ENCODE results near the gene MVD. TPM values are rescaled to one million over a fixed set of nuclear protein-coding genes. Genes with fewer than 3 reads are reported as not detected.
"Not testable (repeated sequence)": the region's sequence is repeated elsewhere in the genome, so short reads cannot be mapped to it uniquely, and the experiment has no call there.

The MVD gene
- total RNA-seq, 1 donor from 2014 or later, result 29.2 TPM

DNA sequence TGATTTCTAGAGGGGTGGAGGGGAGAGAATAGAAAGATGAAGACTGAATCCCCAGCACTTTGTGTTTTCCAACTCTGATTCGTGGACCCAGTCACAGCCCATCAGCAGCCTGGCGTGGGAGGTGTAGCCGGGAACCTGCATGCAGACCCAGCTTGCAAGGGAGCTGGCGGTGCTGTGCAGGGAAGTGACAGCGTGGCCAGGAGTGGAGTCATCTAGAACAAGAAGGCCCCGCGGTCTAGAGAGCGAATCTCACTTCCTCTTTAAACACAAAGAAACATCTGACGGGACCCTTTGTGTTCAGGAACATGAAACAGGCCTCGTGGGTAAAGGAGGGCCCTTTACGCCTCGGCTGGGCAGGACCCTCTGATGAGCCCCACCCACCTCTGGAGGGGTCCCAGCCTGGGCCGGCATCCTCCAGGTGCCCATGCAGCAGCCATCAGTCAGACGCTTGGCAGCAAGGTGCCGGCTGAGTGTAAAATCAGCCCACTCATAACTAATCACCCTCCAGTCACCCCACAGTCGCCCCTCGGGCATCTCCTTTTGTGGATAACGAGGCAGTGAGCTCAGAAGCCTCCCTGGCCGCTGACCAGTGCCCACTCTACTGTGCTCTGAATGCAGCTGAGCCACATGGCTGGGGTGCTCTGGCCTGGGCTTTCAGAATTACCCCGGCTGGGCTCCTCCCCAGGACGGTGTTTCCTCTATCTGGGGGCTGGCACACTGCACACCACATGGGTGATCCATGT, 19.0 kb upstream of the MVD start:
- no peak for DNase-seq

DNA sequence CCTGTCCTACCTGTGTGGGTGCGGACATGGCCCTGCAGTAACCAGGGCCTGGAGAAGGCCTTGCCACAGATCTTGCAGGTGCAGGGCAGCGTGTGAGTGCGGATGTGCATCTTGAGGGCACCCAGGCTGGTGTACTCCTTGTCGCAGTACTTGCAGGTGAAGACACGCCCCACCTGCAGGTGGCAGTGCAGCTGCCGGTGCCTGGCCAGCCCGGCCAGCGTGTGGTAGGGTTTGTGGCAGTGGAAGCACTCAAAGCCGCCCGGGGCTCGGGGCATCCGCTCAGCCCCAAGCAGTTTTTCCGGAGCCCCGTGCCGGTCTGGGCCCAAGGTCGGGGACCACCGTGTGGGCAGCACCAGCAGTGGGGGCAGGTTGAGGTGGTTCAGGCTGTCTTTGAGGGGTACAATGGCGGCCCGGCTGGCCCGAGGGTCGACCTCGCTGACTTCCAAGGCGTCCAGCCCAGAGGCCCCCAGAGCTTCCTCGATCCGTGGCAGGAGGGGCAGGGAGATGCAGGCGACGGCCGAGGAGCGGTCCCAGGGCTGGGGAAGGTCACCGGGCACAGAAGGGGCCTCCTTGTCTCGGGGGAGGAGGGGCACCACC, 18.3 kb upstream of the MVD start:
- no peak for DNase-seq

DNA sequence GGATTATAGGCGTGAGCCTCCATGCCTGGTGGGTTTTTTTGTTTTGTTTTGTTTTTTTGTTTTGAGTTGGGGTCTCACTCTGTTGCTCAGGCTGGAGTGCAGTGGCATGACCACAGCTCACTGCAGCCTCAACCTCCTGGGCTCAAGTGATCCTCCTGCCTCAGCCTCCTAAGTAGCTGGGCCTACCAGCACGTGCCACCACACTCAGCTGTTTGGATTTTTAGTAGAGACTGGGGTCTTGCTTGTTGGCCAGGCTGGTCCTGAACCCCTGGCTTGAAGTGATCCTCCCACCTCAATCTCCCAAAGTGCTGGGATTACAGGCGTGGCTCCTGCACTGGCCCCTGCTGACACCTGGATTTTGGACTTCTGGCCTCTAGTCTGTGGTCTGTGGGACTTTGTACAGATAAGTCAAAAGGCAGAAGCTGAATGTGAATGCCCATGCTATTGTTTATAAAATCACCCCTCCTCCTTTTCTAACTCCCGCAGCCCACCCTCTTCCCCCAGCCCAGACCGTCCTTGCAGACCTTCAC, 17.7 kb upstream of the MVD start:
- no peak for DNase-seq

DNA sequence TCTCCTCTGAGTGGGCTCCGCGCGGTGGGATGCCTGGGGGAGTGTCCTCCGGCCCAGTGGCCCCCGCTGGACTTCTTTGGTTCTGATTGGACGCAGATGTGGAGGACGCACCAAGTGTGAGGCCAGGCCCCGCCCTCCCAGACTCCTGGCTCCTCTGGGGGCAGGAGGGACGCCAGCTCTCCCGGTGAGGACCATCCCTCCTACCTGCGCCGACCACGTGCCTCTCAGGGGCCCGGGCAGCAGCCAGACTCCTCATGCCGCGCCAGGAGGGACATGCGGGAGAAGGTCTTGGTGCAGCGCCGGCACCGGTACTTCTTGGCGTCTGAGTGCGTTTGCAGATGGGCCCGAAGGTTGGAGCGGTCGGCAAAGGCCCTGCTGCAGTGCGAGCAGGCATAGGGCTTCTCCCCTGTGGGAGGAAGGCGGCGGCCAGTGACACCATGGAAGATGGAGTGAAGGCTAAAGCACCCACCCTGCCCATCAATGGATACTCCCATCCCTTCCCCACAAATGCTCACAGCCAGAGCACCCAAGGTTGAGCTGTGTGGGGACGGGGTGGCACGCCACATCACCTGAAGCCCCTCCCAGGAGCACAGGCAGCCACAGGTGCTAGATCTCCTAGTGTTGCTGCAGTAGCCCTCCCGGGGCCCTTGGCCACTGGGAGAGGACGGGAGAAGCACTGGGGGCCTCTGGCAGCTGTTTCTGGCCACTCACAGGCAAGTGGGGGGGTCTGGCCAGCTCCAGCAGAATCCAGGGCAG, 15.5 kb upstream of the MVD start:
- no peak for DNase-seq

DNA sequence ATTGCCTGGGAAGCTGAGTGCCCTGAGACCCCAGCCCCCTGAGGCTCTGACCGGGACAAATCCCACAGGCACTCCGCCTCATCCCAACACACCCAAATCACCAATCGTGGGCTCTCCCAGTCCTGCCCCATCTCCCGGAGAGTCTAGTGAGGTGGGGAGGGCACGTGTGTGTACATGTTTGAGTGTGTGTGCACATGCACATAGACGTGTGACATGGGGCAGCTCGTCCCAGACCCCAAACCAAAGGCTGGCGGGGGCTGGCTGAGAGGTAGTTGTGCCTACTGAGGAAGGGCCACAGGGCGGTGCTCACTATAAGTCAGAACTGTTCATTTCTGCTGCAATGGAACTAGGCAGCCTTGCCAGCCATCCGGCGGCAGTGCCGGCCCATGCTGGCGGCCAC, 14.8 kb upstream of the MVD start:
- no peak for DNase-seq

DNA sequence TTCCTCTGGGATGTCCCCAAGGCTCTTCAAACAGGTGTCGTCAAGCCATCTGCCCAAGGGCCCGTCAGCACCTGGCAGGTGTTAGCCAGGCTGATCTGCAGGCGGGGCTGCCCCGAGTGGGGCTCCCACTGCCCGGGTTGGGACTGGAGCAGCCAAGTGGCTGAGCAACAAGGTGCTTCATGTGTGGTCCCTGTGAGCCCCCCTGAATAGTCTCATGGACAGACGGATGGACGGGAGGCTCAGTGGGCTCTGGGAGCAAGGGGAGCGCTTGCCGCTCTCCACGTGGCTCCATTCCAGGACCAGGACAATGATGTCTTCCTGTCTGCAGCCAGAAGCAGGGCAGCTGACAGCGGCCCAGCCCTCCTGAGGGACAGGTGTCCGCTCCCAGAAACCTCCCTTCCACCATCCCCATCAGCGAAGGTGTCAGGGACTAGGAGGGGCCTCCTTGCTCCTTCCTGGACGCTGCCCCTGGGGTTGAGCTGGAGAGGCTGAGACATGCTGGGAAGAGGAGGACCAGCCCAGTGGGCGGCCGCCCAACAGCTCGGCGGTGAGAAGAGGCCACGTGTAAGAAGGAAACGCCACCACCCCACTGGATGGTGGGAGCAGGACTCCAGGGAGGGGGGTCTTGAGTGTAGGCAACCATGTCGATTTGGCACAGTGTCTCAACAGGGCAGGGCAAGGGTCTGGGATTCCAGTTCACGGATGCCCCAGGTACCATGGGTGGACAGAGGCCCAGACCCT, 13.8 kb upstream of the MVD start:
- DNase-seq, result no peak

DNA sequence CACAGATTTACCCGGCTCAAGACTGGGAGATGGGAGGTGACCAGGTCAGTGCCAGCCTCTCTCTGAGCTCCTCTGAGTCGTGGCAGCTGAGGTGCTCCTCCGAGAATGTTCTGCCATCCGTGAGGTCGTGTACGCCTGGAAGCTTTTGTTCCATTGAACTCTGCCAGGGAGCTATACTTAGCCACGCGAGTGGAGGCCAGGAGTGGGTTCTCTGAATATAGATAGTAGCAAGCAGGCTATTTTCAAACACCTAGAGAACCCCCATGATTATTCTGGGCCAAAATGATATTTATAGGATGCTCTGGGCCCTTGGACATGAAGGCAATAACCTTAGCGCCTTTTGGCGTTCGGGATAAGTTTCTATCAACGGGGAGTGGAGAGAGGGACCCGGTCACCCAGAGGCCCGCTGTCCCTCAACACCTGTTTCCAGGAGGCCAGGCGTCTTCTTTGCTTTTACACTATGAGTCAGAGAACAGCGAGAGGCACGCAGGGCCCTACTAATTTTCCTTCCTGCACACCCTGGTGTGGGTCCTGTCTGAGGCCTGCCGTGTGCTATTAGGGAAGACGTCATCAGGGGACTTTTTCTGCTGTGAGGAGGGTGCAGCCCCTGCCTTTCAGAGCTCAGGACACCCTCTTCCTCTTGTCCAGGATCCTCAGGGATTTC, 11.0 kb upstream of the MVD start:
- peak; percentile 58 for DNase-seq

DNA sequence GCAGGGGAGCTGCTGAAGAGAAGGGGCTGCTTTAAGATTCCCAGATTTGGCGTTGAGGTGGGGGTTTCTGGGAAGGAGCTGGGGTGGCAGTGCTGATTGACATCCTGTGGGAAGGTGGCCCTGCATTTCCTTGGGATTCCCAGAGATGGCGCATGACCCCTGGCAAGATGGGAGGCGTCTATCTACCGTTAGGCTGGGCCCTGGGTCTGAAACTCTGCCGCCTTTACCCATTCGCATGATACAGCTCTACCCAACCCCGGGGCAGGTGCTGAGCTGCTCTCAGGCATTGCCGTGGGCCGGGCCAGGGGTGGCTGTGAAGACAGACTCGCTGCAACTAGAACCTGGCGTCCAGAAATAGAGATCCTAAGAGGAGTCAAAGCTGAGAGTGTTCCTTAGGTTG, 9.9 kb upstream of the MVD start:
- peak; percentile 32 for DNase-seq

DNA sequence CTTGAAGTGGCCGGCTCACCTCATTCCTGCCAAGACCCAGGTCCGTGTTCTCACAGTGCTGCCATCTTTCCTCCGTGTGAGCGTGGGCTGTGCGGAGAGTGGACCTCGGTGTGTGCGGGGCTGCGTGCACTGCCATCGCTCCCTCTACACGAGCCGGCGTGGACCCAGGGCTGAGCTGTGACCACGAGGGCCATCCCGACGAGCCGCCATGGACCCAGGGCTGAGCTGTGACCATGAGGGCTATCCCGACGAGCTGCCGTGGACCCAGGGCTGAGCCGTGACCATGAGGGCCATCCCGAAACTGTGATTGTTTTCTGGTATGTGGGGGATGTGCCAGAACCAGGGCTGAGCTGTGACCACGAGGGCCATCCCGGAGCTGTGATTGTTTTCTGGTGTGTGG, 8.9 kb upstream of the MVD start:
- DNase-seq, result no peak

DNA sequence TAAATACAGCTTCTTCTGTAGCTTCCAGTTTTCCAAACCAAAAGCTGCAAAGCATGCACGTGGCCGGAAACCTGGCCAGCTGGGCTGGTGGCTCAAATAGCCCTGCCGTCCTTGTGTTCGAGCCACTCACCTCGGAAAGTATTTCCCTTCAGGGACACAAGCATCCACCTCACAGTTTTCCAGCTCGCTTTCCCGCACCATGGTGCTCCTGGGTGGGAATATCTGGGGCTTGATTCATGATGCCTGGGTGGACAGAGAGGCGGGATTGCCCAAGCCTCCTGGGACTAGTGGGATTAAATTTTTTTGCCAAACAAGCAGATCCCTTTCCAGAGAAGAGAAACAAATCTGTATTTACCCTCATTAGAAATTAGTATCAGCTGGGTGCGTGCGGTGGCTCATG, 7.1 kb upstream of the MVD start:
- DNase-seq, result no peak

DNA sequence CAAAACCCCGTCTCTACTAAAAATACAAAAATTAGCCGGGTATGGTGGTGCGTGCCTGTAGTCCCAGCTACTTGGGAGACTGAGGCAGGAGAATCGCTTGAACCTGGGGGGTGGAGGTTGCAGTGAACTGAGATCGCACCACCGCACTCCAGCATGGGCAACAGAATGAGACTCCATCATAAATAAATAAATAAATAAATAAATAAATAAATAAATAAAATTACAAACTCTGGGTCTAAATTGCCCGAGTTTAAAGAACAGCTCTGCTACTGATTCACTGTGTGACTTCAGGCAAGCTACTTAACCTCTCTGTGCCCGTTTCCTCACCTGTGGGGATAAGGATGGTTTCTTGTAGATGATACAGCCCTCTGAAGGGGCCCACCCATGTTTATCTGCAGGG, 6.6 kb upstream of the MVD start:
- DNase-seq, result not testable (repeated sequence)

DNA sequence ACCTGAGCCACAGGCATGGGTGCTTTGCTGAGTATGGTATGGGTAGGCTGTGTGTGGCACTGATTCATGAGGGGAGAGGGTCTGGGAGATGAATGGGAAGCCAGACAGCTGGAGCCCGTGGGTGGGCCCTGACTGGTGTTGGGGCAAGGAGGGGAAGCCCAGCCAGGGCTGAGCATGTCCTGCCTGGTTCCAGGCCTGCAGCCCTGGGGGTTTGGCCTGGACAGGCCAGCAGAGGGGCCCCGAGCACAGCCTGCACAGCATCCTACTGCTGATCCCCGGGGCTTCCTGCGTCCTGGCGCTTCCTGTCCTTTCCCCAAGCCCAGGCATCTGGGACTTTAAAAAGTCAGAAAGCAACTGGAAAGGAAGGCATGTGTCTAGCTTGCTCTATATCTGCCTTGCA, 4.6 kb upstream of the MVD start:
- no peak for DNase-seq

DNA sequence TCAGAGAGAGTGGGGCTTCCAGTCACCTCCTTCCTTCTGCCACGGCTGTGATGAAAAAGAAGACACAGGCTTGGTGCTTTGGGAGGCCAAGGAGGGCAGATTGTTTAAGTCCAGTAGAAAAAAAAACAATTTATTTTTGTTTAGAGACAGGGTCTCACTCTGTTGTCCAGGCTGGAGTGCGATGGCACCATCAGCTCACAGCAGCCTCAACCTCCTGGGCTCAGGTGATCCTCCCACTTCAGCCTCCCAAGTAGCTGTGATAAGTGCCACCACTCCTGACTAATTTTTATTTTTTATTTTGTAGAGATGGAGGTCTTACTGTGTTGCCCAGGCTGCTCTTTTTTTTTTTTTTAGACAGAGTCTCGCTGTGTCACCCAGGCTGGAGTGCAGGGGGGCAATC, 2.7 kb upstream of the MVD start:
- no peak for DNase-seq

DNA sequence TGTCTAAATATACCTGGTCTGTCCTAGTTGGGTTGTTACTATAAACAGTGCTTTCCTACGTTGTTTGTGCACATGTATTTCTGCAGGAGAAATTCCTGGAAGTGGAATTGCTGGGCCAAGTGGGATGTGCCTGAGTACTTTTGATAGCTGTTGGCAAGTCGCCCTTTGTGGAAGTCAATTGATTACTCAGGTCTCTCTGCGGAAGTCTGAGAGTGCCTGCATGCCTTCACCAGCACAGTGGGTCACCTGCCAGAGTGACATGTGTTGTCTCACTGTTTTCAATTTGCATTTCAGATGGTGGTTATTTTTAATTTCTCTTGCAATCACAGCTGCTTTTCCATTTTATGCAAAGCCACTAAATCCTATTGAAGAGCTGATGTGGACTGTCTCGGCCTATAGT, 2.3 kb upstream of the MVD start:
- peak; percentile 24 for DNase-seq

DNA sequence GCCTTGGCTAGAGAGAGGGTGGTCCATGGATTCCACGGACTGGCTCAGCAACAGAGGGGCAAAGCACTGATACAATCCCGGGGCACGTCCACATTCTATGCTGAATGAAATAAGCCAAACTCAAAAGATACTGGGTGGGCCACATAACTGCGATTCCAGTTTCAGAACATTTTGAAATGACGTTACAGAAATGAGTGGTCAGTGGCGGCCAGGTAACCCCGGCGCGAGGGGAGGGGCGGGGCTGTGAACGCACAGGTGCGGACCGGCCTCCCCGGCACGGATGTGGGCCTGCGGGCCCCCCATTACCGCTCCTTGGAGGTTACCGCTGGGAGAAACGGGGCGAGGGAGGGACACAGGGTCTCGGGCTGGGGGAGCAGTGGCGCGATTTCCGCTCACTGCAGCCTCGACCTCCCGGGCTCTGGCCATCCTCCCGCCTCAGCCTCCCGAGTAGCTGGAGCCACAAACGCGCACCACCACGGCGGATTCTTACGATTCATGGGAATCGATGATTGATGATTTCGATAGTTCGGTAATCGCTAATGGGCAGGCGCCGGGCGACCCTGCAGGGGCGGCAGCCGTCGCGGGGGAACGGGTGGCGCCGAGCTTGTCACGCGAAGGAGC, 559 bp downstream of the MVD start:
- peak; percentile 15 for DNase-seq

DNA sequence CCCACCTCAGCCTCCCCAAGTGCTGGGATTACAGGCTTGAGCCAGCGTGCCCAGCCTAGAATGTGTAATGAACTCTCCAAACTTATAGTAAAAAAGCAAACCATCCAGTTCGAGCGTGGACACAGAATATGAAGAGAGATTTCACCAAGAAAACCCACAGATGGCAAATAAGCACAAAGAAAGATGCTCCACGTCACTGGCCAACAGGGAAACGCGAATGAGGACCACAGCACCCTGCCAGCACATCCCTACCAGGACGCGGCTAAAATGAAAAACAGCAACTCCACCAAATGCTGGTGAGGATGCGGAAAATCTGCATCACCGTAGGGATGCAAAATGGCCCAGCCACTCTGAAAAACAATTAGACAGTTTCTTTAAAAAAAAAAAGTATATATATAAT, 1.4 kb downstream of the MVD start:
- DNase-seq, result no peak

DNA sequence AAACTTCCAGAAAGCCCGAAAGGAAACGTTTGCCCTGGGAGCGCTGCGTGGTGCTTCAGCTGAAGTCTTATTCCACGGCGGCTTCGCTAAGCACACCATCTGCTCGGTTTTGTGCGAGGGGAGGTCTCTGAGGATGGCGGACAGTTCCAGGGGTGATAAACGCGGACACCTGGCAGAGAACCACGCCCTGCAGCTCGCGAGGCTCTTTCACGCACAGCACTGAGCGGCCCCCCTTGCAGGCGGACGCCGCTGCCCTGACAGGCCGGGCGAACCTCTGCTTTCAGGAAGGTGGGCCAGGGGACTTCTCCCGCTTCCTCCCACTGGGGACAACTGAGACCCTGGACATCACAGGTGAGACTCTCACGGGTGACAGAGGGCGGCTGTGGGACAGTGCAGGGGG, 3.7 kb downstream of the MVD start:
- DNase-seq, result no peak

DNA sequence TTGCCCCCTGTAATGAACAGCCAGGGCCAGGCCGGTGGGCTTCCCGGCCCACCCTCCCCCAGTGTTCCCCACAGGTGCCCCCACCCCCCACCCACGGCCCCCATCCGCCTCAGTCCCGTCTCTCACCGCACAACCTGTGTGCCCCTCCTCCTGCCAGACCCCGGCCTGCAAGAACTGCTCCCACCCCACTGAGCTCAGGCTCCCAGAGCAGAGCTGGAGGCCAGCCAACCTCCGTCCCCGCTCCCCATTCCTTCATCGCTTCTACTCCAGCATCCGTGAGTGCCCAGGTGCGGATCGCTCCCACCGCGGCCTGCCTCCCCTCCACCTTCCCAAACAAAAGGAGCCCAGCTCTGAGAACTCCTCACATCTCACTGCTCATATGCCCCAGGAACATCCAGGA, 4.2 kb downstream of the MVD start:
- no peak for DNase-seq

DNA sequence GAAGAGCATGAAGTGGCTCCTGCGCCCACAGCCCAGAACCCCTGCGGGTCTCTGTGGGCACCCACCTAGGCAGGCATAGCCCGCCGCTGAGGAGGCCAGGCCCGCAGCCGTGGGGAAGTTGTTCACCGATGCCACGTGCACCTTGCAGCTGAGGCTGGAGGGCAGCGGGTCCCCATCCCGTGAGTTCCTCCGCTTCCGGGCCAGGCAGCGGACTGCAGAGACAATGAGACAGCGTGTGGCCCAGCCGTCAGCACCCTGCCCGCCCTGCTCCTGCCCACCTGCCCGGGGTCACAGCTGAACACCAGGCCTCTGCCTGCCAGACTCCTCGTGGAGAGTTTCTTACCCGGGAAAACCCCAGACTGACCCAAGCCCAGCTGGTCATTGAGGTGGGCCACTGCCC, 5.5 kb downstream of the MVD start:
- DNase-seq, result no peak

DNA sequence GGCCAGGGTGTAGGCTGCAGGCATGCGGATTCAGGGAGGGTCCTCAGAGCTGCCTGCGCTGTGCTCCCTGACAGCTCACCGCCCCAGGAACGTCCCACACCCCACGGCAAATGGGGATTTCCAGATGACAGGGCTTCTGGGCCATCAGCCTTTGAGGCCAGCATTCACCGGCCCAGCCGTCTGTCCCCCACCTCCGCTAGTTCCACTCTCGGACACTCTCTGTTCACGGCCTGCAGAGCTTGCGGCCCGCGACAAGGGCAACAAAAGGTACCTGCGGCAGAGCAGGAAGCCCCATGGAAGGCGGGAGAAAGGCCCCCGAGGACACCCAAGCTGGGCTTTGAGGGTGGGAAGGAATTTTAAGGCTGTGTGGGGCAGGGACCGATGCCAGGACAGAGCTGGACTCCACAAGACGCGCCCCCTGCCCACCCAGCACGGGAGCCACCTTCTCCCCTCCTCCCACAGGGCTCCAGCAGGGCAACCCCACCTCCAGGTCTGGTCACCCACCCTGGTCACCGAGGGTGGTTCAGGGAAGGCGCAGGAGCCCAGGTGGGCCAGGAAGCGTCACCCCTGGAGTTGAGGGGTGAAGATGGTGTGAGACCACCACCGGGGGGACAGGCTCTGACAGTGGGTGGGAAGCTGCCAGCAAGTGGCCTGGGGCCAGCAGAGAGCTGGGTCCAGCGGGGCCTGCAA, 6.5 kb downstream of the MVD start:
- DNase-seq, result no peak

DNA sequence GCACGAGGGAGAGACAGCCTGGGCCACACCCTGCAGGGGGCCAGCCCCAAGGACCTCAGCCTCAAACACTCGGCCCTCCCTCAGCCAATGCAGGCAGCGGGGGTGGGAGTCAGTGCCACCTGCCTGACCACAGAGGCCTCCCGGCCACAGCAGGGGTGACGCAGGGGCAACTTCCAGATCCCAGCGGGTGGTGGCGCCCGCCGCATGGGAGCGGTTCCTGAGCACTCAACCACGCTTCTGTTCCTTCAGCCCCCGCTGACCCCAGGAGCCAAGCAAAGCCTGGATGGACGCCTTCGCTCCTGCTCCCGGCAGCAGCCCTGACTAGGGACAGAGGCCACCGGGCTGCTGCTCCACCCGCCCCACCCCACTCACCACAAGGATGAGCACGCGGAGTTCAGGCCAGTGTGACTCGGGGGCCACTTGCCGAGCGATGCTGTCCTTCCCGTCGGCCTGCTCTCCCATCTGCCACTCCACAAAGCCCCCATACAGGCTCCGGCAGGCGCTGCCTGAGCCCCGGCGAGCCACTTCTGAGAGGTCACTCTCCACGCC, 7.1 kb downstream of the MVD start:
- DNase-seq, result no peak

Measured in tongue (tissue), 2 donors.